Panc1 (cell line): ENCODE data around the gene ZBTB14. TPM values are rescaled to one million over a fixed set of nuclear protein-coding genes. Genes with fewer than 3 reads are reported as not detected.

Experiments used
- ATAC-seq: fragments of 200-7000 bp; cut with Tn5 transposase; 2 replicates; pipeline ENCODE4 v1.9.1; 2020; ENCODE audit warnings: mild to moderate bottlenecking, moderate library complexity
- BruUV-seq: library from RNA; stranded (reverse); fragments of 400-500 nt; replicated peaks from 2 replicates; lab custom pipeline; 2021; lab: Mats Ljungman, UMichigan
- CTCF ChIA-PET: fragments of 300-600 bp; sonication (Branson Sonifier 250); formaldehyde crosslinking; loops from one replicate; lab custom pipeline; 2022; ENCODE audit warnings: antibody characterized with exemption; lab: Charles Lee
- POLR2A ChIA-PET: fragments of 300-600 bp; sonication (Branson Sonifier 250); formaldehyde crosslinking; loops from one replicate; lab custom pipeline; 2022; ENCODE audit warnings: antibody characterized with exemption; lab: Charles Lee
- DNase-seq: peaks from one replicate; pipeline ENCODE4 v3.0.0-alpha.2; 2010; ENCODE audit warnings: low read depth, low spot score
- H3K27ac ChIP-seq: 2 replicates; pipeline ENCODE4 v1.5.1; 2011; ENCODE audit warnings: mild to moderate bottlenecking, low read length, inconsistent platforms
- H3K27me3 ChIP-seq: fragments of 200-500 bp; sonication (Bioruptor generic); 2 replicates; pipeline ENCODE4 v1.6.0; 2014; ENCODE audit warnings: low read length, inconsistent platforms; ENCODE audit not compliant: control insufficient read depth, insufficient read depth
- H3K36me3 ChIP-seq: fragments of 200-500 bp; sonication (Bioruptor generic); 2 replicates; pipeline ENCODE4 v1.5.1; 2014; ENCODE audit warnings: inconsistent platforms, mild to moderate bottlenecking, low read length, moderate library complexity; ENCODE audit not compliant: control insufficient read depth, insufficient read depth
- H3K4me1 ChIP-seq: 2 replicates; pipeline ENCODE4 v1.5.1; 2011; ENCODE audit warnings: inconsistent platforms, mild to moderate bottlenecking, low read length, moderate library complexity; ENCODE audit not compliant: control insufficient read depth, insufficient read depth
- H3K4me3 ChIP-seq, 2 experiments: 2 replicates each; pipeline ENCODE4 v1.5.1; 2011 to 2012; ENCODE audit warnings: low read depth in 2 of 2, low read length in 2 of 2, mild to moderate bottlenecking in 2 of 2, inconsistent platforms in 1 of 2, moderate library complexity in 1 of 2
- H3K9me3 ChIP-seq: fragments of 200-500 bp; sonication (Bioruptor generic); 2 replicates; pipeline ENCODE4 v1.5.1; 2014; ENCODE audit warnings: low read depth, mild to moderate bottlenecking, inconsistent platforms, low read length, moderate library complexity; ENCODE audit not compliant: control insufficient read depth, insufficient read depth
- POLR2AphosphoS5 ChIP-seq: IDR thresholded peaks from 2 replicates; pipeline ENCODE4 v1.6.1; 2012; ENCODE audit warnings: mild to moderate bottlenecking, low read depth, low read length, moderate library complexity
- SIN3A ChIP-seq: IDR thresholded peaks from 2 replicates; pipeline ENCODE4 v1.6.1; 2012; ENCODE audit warnings: low read depth, mild to moderate bottlenecking, low read length, moderate library complexity, borderline replicate concordance; ENCODE audit not compliant: insufficient read depth
- TCF7L2 ChIP-seq: IDR thresholded peaks from 2 replicates; pipeline ENCODE4 v1.6.1; 2011; ENCODE audit warnings: mild to moderate bottlenecking, low read depth, low read length, inconsistent platforms
- in situ Hi-C: cut with HindIII; loops from 2 replicates; pipeline ENCODE4 v1.10.0; 2016; ENCODE audit warnings: low sequenced_read_pairs, low pct_unique_long_range_greater_than_20kb
- intact Hi-C: fragments of 100-400 bp; cut with micrococcal nuclease; formaldehyde crosslinking; loops from one replicate; pipeline ENCODE4 v1.10.0; 2022; ENCODE audit not compliant: unreplicated experiment
- total RNA-seq: library from RNA; stranded (reverse); gene quantifications from one replicate; pipeline ENCODE4 v1.2.1, GENCODE V29; 2021; ENCODE audit not compliant: unreplicated experiment
- TF ChIP-seq, protein P1 (sequence below), 2 experiments: IDR thresholded peaks; 2 replicates each; pipeline ENCODE4 v1.6.1; 2011 to 2012; ENCODE audit warnings: low read depth in 2 of 2, control low read depth in 1 of 2, low read length in 1 of 2, mild to moderate bottlenecking in 1 of 2, moderate library complexity in 1 of 2; ENCODE audit not compliant: insufficient read depth in 1 of 2
- TF ChIP-seq, protein P2 (sequence below): fragments of 450-650 bp; IDR thresholded peaks from 2 replicates; pipeline ENCODE4 v1.5.1; 2017; ENCODE audit warnings: mild to moderate bottlenecking

The ZBTB14 gene
- total RNA-seq, 1 experiment from 2014 or later: 12.6 TPM

DNA sequence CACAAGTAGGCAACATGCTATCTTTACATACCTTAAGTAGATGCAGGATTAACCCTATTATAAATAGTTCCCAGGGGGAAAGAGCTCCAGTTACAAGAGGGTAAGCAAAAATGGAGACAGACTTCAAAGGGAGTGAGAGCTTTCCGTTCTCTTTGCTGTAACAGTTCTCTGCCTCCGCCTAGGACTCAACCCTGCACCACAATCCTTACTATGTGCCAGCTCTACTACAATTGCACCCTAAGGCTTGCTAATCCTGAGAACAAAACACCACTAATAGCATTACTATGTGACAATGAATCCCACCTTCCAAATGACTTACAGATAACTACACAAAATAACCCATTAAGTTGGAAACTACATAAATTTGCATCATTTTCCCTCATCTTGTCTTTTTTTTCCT, 7.7 kb downstream of the ZBTB14 start:
- no peak overlapping the region for H3K4me3 ChIP-seq
- H3K27me3 ChIP-seq: no peaks in the 10 kb centered on the region
- H3K9me3 ChIP-seq: no peaks in the 10 kb centered on the region
- no peak for ATAC-seq
- H3K27ac ChIP-seq: no peak overlapping the region
- POLR2A ChIA-PET: no interaction called here
- intact Hi-C loops (no loop called here), in situ Hi-C loops (no loop called here)
- H3K36me3 ChIP-seq: peaks cover 5% of the 10 kb centered on the region
- TF ChIP-seq POLR2AphosphoS5 (no peak), TCF7L2 (no peak), SIN3A (no peak)
- TF ChIP-seq, protein P1, sequence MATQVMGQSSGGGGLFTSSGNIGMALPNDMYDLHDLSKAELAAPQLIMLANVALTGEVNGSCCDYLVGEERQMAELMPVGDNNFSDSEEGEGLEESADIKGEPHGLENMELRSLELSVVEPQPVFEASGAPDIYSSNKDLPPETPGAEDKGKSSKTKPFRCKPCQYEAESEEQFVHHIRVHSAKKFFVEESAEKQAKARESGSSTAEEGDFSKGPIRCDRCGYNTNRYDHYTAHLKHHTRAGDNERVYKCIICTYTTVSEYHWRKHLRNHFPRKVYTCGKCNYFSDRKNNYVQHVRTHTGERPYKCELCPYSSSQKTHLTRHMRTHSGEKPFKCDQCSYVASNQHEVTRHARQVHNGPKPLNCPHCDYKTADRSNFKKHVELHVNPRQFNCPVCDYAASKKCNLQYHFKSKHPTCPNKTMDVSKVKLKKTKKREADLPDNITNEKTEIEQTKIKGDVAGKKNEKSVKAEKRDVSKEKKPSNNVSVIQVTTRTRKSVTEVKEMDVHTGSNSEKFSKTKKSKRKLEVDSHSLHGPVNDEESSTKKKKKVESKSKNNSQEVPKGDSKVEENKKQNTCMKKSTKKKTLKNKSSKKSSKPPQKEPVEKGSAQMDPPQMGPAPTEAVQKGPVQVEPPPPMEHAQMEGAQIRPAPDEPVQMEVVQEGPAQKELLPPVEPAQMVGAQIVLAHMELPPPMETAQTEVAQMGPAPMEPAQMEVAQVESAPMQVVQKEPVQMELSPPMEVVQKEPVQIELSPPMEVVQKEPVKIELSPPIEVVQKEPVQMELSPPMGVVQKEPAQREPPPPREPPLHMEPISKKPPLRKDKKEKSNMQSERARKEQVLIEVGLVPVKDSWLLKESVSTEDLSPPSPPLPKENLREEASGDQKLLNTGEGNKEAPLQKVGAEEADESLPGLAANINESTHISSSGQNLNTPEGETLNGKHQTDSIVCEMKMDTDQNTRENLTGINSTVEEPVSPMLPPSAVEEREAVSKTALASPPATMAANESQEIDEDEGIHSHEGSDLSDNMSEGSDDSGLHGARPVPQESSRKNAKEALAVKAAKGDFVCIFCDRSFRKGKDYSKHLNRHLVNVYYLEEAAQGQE (IDR thresholded peaks at IDR 0.05; ENCODE audit: insufficient read depth in 1 of 2, low read depth in 2 of 2, low read length in 1 of 2): no peak
- TF ChIP-seq, protein P2, sequence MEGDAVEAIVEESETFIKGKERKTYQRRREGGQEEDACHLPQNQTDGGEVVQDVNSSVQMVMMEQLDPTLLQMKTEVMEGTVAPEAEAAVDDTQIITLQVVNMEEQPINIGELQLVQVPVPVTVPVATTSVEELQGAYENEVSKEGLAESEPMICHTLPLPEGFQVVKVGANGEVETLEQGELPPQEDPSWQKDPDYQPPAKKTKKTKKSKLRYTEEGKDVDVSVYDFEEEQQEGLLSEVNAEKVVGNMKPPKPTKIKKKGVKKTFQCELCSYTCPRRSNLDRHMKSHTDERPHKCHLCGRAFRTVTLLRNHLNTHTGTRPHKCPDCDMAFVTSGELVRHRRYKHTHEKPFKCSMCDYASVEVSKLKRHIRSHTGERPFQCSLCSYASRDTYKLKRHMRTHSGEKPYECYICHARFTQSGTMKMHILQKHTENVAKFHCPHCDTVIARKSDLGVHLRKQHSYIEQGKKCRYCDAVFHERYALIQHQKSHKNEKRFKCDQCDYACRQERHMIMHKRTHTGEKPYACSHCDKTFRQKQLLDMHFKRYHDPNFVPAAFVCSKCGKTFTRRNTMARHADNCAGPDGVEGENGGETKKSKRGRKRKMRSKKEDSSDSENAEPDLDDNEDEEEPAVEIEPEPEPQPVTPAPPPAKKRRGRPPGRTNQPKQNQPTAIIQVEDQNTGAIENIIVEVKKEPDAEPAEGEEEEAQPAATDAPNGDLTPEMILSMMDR: no peak
- no TSS peak for BruUV-seq
- CTCF ChIA-PET: no interaction called here
- no peaks in the 10 kb centered on the region for H3K4me1 ChIP-seq
- DNase-seq: no peak

DNA sequence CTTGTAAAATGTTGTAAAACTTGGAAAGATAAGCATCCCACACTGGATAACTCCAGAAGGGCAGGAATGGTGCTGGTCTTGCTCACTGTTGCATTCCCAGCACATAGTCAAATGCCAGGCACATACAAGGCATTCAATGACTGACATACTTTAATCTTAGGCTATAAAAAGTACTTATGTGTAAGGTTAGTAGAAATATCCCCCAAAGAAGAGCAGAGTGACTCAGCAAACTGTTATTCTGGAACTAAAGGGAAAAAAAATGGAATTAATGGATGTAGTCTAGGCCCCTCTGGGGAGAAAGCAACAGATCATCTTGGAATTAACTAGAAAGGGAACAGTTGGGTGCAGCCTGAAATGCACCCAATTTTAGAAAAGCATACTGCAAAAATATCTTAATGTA, 9.0 kb downstream of the ZBTB14 start:
- ChIA-PET POLR2A (no interaction called here), CTCF (no interaction called here)
- H3K9me3 ChIP-seq: no peaks in the 10 kb centered on the region
- peaks cover 3% of the 10 kb centered on the region for H3K36me3 ChIP-seq
- no TSS peak for BruUV-seq
- no peak for DNase-seq
- TF ChIP-seq, protein P1 (IDR thresholded peaks at IDR 0.05; ENCODE audit: insufficient read depth in 1 of 2, low read depth in 2 of 2, low read length in 1 of 2): no peak
- TF ChIP-seq SIN3A: no peak
- no peak for TF ChIP-seq TCF7L2
- TF ChIP-seq POLR2AphosphoS5: no peak
- TF ChIP-seq, protein P2: no peak
- no peak overlapping the region for H3K27ac ChIP-seq
- H3K27me3 ChIP-seq: no peaks in the 10 kb centered on the region
- intact Hi-C loops (no loop called here), in situ Hi-C loops (no loop called here)
- no peak overlapping the region for H3K4me3 ChIP-seq
- H3K4me1 ChIP-seq: no peaks in the 10 kb centered on the region
- no peak for ATAC-seq
